B cell (primary cell): ENCODE measurements around the gene THAP8. TPM values are rescaled to one million over a fixed set of nuclear protein-coding genes. Genes with fewer than 3 reads are reported as not detected.

Experiments used
- ATAC-seq: fragments of 200-7000 bp; cut with Tn5 transposase; one replicate; pipeline ENCODE4 v1.10.0; 2021; ENCODE audit warnings: low read depth, mild to moderate bottlenecking, moderate number of reproducible peaks, moderate library complexity
- CTCF ChIA-PET: fragments of 350-600 bp; sonication (Branson Sonifier 250); formaldehyde crosslinking; loops from one replicate; lab custom pipeline; 2021; ENCODE audit warnings: antibody characterized with exemption, inconsistent platforms; lab: Charles Lee
- POLR2A ChIA-PET: fragments of 350-600 bp; sonication (Branson Sonifier 250); formaldehyde crosslinking; loops from one replicate; lab custom pipeline; 2021; ENCODE audit warnings: antibody characterized with exemption; lab: Charles Lee
- DNase-seq: peaks from one replicate; pipeline ENCODE4 v3.0.0; 2013
- H2AFZ ChIP-seq: 2 replicates; pipeline ENCODE4 v1.6.1; 2012; ENCODE audit warnings: mild to moderate bottlenecking, low read depth, low read length; ENCODE audit not compliant: insufficient read depth, poor library complexity, severe bottlenecking
- H3K27ac ChIP-seq, 2 donors: 1 replicate in 1 of 2; 2 replicates in 1 of 2; pipeline ENCODE4 v1.5.1; 2012 to 2013; ENCODE audit warnings: low read length in 2 of 2, mild to moderate bottlenecking in 2 of 2, moderate library complexity in 1 of 2
- H3K27me3 ChIP-seq, 4 experiments: fragments of 200-600 bp in 1 of 4; sonication (generic) in 1 of 4; replicated peaks in 1 of 4; 1 replicate in 2 of 4; 2 replicates in 2 of 4; pipeline versions ENCODE4 v1.6.1 to v1.7.0; 2013 to 2016; ENCODE audit warnings: low read length in 3 of 4, mild to moderate bottlenecking in 2 of 4, mixed read lengths in 1 of 4, moderate library complexity in 1 of 4; ENCODE audit not compliant: insufficient read depth in 4 of 4, control insufficient read depth in 3 of 4; ENCODE audit errors: control extremely low read depth in 1 of 4
- H3K36me3 ChIP-seq, 2 experiments: replicated peaks in 1 of 2; 1 replicate in 1 of 2; 2 replicates in 1 of 2; pipeline versions ENCODE4 v1.6.1 to v1.7.1; 2013; ENCODE audit warnings: low read length in 1 of 2; ENCODE audit not compliant: insufficient read depth in 2 of 2, control insufficient read depth in 1 of 2; ENCODE audit errors: control extremely low read depth in 1 of 2, extremely low read depth in 1 of 2
- H3K4me1 ChIP-seq, 2 donors: fragments of 200-600 bp in 1 of 2; sonication (generic) in 1 of 2; 1 replicate in 1 of 2; 2 replicates in 1 of 2; pipeline versions ENCODE4 v1.5.1 to v1.6.1; 2013 to 2017; ENCODE audit warnings: low read length in 2 of 2; ENCODE audit not compliant: control insufficient read depth in 2 of 2, insufficient read depth in 2 of 2
- H3K4me2 ChIP-seq: replicated peaks from 2 replicates; pipeline ENCODE3; 2012; ENCODE audit warnings: mild to moderate bottlenecking, low read depth, low read length; ENCODE audit not compliant: poor library complexity, severe bottlenecking
- H3K4me3 ChIP-seq, 5 experiments: fragments of 200-600 bp in 1 of 5; sonication (generic) in 1 of 5; 1 replicate in 3 of 5; 2 replicates in 2 of 5; pipeline versions ENCODE4 v1.5.1 to v1.7.0; 2011 to 2016; ENCODE audit warnings: low read length in 4 of 5, mild to moderate bottlenecking in 4 of 5, low read depth in 2 of 5, control low read depth in 1 of 5, moderate library complexity in 1 of 5; ENCODE audit not compliant: insufficient read depth in 1 of 5; ENCODE audit errors: control extremely low read depth in 1 of 5, extremely low read depth in 1 of 5
- H3K79me2 ChIP-seq: fragments of 200-600 bp; sonication (generic); one replicate; pipeline ENCODE4 v1.6.0; 2016; ENCODE audit warnings: low read length; ENCODE audit not compliant: control insufficient read depth, insufficient read depth
- H3K9ac ChIP-seq: fragments of 200-600 bp; sonication (generic); 2 replicates; pipeline ENCODE4 v1.6.1; 2017; ENCODE audit warnings: mild to moderate bottlenecking, low read length, moderate library complexity
- H3K9me3 ChIP-seq, 3 donors: one replicate each; pipeline versions ENCODE4 v1.6.1 to v1.7.1; 2013; ENCODE audit warnings: low read length in 2 of 3; ENCODE audit not compliant: control insufficient read depth in 2 of 3, insufficient read depth in 1 of 3; ENCODE audit errors: control extremely low read depth in 1 of 3
- H4K20me1 ChIP-seq: 2 replicates; pipeline ENCODE4 v1.6.0; 2012; ENCODE audit warnings: mild to moderate bottlenecking, low read length; ENCODE audit not compliant: insufficient read depth, control insufficient read depth, poor library complexity, severe bottlenecking
- H3K27ac Mint-ChIP-seq: one replicate; pipeline ENCODE4 v1.8.0; 2021; ENCODE audit warnings: mixed read lengths
- H3K27me3 Mint-ChIP-seq: one replicate; pipeline ENCODE4 v1.8.0; 2021; ENCODE audit warnings: mixed read lengths
- H3K4me1 Mint-ChIP-seq: one replicate; pipeline ENCODE4 v1.8.0; 2021; ENCODE audit warnings: mixed read lengths
- H3K4me3 Mint-ChIP-seq: one replicate; pipeline ENCODE4 v1.8.0; 2021; ENCODE audit warnings: mixed read lengths
- H3K9me3 Mint-ChIP-seq: one replicate; pipeline ENCODE4 v1.8.0; 2022; ENCODE audit warnings: mixed read lengths; ENCODE audit not compliant: insufficient read depth
- EZH2 ChIP-seq: IDR thresholded peaks from 2 replicates; pipeline ENCODE4 v1.6.1; 2012; ENCODE audit warnings: borderline replicate concordance, low read depth, mild to moderate bottlenecking, moderate library complexity, low read length; ENCODE audit not compliant: insufficient read depth, poor library complexity, severe bottlenecking
- WGBS: methylation state at CpG from one replicate; pipeline ENCODE4 v1.1.5; 2013; ENCODE audit warnings: missing lambda C conversion rate; ENCODE audit not compliant: insufficient coverage; 5-methylcytosine and 5-hydroxymethylcytosine counted together
- intact Hi-C: fragments of 100-400 bp; cut with micrococcal nuclease; formaldehyde crosslinking; loops from one replicate; pipeline ENCODE4 v1.10.0; 2022
- polyA plus RNA-seq: library from polyadenylated mRNA; depleted of rRNA; stranded (reverse); fragments of >200 nt; gene quantifications from 2 replicates; pipeline ENCODE4 v1.2.3, GENCODE V29; 2012
- total RNA-seq, 2 donors: library from RNA; stranded (reverse); fragments of 120-200 nt in 1 of 2; gene quantifications; 1 replicate in 1 of 2; 2 replicates in 1 of 2; pipeline versions ENCODE4 v1.2.3 to v1.2.4, GENCODE V29; 2013 to 2022
- TF ChIP-seq, protein P1 (sequence below): fragments of 200-600 bp; IDR thresholded peaks from one replicate; pipeline ENCODE4 v1.8.0; 2022; ENCODE audit warnings: antibody characterized with exemption, mild to moderate bottlenecking

THAP8 gene
- total and polyA plus RNA-seq, 2 donors (not counting 1 experiment from before 2014, with no cell fraction given), result 4.5 to 5.7 TPM

DNA sequence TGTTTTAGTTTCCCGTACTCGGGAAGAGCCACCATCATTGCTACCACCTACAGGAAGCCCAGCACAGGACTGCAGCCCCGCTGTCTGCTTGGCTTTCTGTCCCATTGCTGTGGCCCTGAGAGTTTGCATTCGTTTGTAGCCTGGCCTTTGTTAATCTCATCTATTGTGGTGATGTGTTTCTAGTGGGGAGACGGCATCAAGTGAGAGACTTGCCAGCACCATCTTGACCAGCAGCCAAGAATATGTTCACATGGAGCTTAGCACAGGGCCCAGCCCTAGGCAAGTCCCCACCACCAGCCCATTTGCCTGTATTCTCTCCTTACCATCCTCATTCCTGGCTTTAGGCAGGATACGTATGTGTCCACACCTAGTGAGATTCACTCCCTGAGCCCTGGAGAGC is 39.6 kb upstream of the THAP8 start:
- intact Hi-C loops, result no loop called here
- Histone ChIP-seq H3K27me3 (no peaks in the 10 kb centered on the region), H3K4me1 (no peaks in the 10 kb centered on the region), H4K20me1 (no peaks in the 10 kb centered on the region), H3K9me3 (no peaks in the 10 kb centered on the region), H3K4me2 (no peak overlapping the region), H3K9ac (no peak overlapping the region), H3K36me3 (no peaks in the 10 kb centered on the region), H3K4me3 (no peak overlapping the region), H3K79me2 (no peaks in the 10 kb centered on the region), H3K27ac (no peak overlapping the region), H2AFZ (no peak overlapping the region)
- H3K4me3 Mint-ChIP-seq, result no peak overlapping the region
- no peaks in the 10 kb centered on the region for H3K4me1 Mint-ChIP-seq
- ATAC-seq, result no peak
- H3K27ac Mint-ChIP-seq, result no peak overlapping the region
- POLR2A ChIA-PET, result no interaction called here
- no peaks in the 10 kb centered on the region for H3K27me3 Mint-ChIP-seq
- no peak for DNase-seq
- TF ChIP-seq, protein P1, sequence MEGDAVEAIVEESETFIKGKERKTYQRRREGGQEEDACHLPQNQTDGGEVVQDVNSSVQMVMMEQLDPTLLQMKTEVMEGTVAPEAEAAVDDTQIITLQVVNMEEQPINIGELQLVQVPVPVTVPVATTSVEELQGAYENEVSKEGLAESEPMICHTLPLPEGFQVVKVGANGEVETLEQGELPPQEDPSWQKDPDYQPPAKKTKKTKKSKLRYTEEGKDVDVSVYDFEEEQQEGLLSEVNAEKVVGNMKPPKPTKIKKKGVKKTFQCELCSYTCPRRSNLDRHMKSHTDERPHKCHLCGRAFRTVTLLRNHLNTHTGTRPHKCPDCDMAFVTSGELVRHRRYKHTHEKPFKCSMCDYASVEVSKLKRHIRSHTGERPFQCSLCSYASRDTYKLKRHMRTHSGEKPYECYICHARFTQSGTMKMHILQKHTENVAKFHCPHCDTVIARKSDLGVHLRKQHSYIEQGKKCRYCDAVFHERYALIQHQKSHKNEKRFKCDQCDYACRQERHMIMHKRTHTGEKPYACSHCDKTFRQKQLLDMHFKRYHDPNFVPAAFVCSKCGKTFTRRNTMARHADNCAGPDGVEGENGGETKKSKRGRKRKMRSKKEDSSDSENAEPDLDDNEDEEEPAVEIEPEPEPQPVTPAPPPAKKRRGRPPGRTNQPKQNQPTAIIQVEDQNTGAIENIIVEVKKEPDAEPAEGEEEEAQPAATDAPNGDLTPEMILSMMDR, result no peak
- no peak for TF ChIP-seq EZH2
- no peaks in the 10 kb centered on the region for H3K9me3 Mint-ChIP-seq
- 94% methylated on average over 4 of the region's 6 CpGs for WGBS
- CTCF ChIA-PET, result no interaction called here

DNA sequence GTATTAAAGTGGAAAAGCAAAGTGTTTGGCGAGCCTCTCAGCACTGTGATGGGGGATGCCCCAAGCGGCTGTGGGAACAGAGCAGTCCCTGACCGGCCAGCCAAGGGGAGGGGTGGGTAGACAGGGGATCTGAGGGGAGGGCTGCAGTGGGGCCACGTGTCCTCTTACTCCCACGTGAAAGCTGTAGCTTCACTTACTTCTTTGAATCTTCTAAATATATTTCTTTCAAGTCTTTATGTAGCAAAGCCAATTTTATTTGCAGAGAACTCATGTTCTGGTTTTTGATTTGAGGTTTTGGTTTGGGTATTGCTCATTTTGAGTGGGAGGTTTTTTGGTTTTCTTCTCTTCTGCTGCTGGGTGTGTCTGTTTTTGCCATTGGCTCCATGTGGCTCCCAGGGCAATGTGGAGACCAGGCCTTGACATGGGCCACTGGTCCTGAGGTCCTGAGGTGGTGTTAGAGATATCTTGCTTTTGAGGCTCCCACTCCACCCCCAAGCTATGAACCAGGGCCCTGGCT is 39.1 kb upstream of the THAP8 start:
- Histone ChIP-seq H3K9ac (no peak overlapping the region), H3K79me2 (no peaks in the 10 kb centered on the region), H4K20me1 (no peaks in the 10 kb centered on the region), H3K36me3 (no peaks in the 10 kb centered on the region), H3K27me3 (no peaks in the 10 kb centered on the region), H3K27ac (no peak overlapping the region), H2AFZ (no peak overlapping the region), H3K4me2 (no peak overlapping the region), H3K4me3 (no peak overlapping the region), H3K4me1 (no peaks in the 10 kb centered on the region), H3K9me3 (no peaks in the 10 kb centered on the region)
- ATAC-seq, result no peak
- intact Hi-C loops, result no loop called here
- H3K4me3 Mint-ChIP-seq, result no peak overlapping the region
- WGBS, result 83% methylated on average over 1 of the region's 5 CpGs
- POLR2A ChIA-PET, result no interaction called here
- no peak for DNase-seq
- no peaks in the 10 kb centered on the region for H3K27me3 Mint-ChIP-seq
- H3K27ac Mint-ChIP-seq, result no peak overlapping the region
- H3K4me1 Mint-ChIP-seq, result no peaks in the 10 kb centered on the region
- H3K9me3 Mint-ChIP-seq, result no peaks in the 10 kb centered on the region
- TF ChIP-seq EZH2, result no peak
- TF ChIP-seq, protein P1, result no peak
- CTCF ChIA-PET, result no interaction called here
